NCI-H2029 treated with DMSO at 0.1 percent for 48 hours (cell line): ENCODE results near the gene ABL1.

Experiments
- DNase-seq: peaks from one replicate; lab custom pipeline; 2025; lab: John Stamatoyannopoulos, UW

The ABL1 gene

DNA sequence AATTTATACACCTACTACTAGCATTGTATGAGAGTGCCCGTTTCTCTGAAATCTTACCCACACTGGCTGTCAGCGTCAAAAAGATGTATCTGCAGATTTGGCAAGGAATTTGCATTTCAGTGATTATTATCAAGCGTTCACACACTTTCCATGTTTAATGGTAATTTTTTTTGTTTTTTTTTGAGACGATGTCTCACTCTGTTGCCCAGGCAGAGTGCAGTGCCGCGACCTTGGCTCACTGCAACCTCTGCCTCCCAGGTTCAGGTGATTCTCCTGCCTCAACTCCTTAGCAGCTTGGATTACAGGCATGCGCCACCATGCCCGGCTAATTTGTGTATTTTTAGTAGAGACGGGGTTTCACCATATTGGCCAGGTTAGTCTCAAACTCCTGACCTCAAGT is 14.3 kb downstream of the ABL1 start:
- DNase-seq, result no peak

DNA sequence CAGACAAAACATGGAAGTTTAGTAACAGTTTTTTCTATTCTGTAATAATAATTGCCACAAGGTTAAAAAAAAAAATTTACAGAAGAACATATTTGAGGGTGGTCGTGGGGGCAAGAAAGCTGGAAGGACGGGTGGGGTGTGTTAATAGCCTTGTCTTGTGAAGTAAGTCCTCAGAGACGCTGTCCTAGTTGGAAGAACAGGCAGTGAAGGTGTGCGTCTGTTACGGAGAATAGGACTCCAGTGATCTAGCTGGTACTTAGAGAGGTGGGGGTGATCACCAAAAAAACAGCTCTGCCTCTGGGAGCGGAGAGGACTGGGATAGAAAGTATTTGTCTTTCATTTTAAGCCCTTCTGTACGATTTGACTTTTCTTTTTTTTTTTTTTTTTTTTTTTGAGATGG is 17.7 kb downstream of the ABL1 start:
- DNase-seq, result no peak

- DNase-seq, result no peak
These were observed 19.0 kb downstream of the ABL1 start for GRCh38 chr9:130854092-130854491.

- no peak for DNase-seq
These were observed 19.8 kb downstream of the ABL1 start for GRCh38 chr9:130854835-130855234.

DNA sequence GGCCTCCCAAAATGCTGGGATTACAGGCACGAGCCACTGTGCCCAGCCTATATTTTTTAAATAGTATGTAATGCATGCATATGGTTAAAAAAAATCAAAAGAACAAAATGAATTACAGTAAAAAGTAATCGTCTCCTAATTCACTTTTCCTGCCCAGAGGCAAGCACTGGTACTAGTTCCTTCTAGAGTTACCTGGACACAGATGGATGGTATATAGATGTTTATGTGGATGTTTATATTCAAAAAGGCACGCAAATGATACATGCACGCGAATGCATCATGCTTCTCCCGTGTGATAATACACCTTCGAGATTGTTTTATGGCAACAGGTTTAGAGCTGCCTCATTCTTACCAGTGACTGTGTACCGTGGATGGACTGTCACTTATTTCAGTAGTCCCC is 21.4 kb downstream of the ABL1 start:
- DNase-seq, result no peak

DNA sequence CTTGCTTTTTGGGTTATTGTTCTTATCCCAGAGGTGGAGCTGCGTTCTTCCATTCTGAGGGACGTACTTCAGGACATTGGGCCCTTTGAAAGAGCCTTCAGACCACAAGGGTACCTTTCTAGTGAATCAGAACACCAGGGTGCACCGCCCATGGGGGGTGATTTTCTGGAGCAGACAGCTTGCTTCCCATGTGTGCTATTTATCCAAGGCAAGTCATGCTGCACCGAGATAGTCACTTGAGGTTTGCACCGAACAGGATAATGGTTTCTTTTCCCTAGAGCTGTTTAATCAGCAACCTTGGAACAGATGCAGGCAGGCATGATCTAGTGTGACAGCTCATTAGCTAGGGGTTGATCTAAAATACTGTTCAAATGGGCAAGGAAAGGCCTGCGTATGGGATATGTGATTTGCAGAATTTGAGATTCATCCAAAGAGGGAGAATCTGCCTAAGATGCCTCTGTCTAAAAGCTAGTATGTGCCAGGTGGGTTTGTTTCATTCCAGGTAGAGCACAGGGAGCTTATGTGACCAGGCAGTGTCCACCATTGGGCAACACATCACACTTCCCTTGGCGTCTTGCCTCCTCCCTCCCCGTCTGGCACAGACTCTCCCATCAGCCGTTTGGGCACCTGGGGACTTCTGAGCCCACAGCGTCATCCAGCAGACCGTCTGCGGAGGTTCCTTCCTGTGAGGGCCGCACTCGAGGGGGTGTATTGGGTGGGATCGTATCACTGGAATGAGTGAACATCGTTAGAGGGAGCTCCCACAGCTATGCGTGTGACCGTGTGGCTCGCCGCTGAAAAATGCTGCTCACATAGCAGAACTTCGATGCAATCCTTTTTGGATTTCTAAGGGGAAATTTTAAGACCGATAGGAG is 23.0 kb downstream of the ABL1 start:
- no peak for DNase-seq

DNA sequence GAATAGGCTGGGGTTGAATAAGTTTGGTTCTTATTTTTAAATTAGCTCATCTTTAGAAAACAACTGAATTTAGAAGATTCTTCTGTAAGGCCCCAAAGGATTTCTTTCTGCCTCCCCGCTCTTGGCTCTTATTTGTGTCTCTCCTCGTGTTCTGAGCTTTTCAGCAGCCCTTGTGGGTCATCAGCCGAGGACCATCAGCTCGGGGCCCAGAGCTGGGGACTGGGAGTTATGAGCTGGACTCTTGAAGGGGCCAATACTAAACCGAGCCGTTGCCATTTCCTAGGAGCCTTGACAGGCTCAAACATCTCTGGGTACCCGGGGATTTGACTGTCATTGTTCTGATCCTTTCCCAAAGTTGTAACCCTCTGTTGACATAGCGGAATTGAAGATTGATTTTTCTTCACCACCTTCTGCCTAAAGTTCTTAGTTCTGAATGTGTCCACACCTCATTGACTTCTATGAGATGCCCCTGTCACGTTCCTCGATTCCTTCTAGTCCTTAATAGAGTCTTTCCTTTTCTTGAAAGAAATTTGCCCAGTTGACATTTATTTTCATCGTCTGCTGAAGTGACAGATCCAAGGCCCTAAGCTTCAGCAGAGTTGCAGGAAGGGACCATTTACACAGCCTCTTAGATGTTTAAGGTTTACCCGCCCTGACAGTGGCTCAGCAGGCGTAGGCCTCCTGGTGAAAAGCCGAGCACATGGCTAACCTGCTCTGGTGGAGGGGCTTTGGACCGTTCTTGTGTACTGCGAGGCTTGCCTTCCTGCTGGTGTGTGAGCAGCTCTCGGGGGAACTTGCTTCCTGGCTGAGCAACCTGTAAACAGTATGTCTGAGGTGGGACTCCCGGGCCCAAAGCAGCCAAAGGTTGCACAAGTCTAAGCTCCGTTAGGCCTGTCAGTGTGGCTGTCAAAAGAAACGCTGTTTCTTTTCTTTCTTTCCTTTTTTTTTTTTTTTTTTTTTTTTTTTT is 24.0 kb downstream of the ABL1 start:
- DNase-seq, result no peak

DNA sequence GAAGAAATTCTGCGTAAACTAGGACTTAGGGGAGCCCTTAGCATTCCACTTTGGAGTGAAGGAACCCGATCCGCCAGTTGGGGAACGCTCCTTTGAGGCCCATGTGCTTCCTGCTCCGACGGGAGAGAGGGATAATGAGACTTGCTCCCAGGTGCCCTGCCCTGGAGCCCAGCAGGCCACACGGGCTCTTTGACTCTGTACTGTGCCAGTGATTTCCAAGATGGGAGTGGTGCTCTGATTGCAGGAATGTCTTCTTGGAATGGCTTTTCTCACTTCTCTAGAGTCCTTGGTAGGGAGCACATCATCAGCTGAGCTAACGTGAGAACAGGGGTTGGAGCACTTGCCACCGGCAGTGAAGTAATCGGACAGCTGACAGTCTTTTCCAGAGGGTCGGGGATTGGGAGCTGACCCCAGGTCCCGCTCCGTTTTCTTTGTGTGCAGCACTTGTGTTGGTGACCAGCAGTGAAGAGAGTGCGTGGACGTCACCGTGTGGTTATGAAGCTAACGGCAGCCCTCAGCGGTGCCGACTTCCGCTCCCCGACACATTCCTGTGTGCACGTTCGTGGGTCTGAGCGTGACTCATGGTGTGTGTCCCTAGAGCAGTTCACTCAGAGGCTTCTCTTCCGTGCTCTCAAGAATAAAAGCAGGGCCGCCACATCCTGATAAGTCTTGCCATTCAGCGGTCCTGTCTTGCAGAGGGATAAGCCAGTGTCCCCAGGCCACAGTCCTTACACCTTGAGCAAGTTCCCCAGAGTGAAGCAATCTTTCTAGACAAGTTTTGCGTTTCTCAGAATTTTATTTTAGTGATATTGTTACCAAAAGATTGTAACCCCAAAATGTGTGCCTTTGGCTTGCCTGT is 25.6 kb downstream of the ABL1 start:
- no peak for DNase-seq

GRCh38 chr9:130861372-130862180 is 26.5 kb downstream of the ABL1 start:
- DNase-seq, result no peak

- DNase-seq, result no peak
These were observed 27.2 kb downstream of the ABL1 start for GRCh38 chr9:130862217-130862616.

DNA sequence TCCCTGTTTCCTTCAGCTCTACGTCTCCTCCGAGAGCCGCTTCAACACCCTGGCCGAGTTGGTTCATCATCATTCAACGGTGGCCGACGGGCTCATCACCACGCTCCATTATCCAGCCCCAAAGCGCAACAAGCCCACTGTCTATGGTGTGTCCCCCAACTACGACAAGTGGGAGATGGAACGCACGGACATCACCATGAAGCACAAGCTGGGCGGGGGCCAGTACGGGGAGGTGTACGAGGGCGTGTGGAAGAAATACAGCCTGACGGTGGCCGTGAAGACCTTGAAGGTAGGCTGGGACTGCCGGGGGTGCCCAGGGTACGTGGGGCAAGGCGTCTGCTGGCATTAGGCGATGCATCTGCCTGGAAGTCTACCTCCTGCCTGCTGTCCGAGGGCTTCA is 27.7 kb downstream of the ABL1 start:
- DNase-seq, result no peak

- no peak for DNase-seq
These were observed 29.5 kb downstream of the ABL1 start for GRCh38 chr9:130864541-130864940.

- no peak for DNase-seq
These were observed 30.9 kb downstream of the ABL1 start for GRCh38 chr9:130865921-130866320.

- DNase-seq, result peak; percentile 69
These were observed 31.5 kb downstream of the ABL1 start for GRCh38 chr9:130866474-130866965.

- DNase-seq, result no peak
These were observed 32.5 kb downstream of the ABL1 start for GRCh38 chr9:130867556-130867955.

DNA sequence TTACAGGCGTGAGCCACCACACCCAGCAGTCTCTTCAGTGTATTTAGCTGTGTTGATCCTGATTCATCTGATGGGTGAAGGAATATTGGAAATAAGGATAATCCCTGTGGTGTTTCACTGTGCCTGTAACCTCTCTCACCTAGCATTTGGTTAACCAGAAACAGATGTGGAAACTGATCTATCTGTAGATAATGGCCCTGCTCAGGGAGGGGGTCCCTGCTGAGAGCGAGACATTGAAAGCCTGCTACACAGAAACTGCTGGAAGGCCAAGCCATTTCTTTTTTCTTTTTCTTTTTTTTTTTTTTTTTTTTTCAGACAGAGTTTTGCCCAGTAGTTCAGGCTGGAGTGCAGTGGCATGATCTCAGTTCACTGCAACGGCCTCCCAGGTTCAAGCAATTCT is 33.2 kb downstream of the ABL1 start:
- no peak for DNase-seq

GRCh38 chr9:130869250-130869649 is 34.2 kb downstream of the ABL1 start:
- peak; percentile 23 for DNase-seq

- no peak for DNase-seq
These were observed 35.7 kb downstream of the ABL1 start for GRCh38 chr9:130870491-130871381.

- DNase-seq, result no peak
These were observed 36.5 kb downstream of the ABL1 start for GRCh38 chr9:130871395-130872062.
